ENCODE results near the gene POLR1H. TPM values are rescaled to one million over a fixed set of nuclear protein-coding genes. Genes with fewer than 3 reads are reported as not detected.

The POLR1H gene
- total RNA-seq, 2 experiments from 2014 or later, result 53.0 to 58.1 TPM

- TF ChIP-seq CTCF (IDR thresholded peaks at IDR 0.05), result no peak
- DNase-seq, result no peak
- POLR2A ChIA-PET, result no interaction called here
- no peak overlapping the region for H3K27ac Mint-ChIP-seq
- CTCF ChIA-PET, result interaction anchor here (2.0 to 4.7 kb wide), 2 partner anchors 12 to 39 kb away, joined by 7 to 28 read pairs; no protein-coding TSS in a partner anchor
- peaks cover 50% of the 10 kb centered on the region for H3K27me3 Mint-ChIP-seq
- intact Hi-C loops (cut with micrococcal nuclease), result no loop called here
- no peak for ATAC-seq
- H3K4me3 Mint-ChIP-seq, result no peak overlapping the region
- no peaks in the 10 kb centered on the region for H3K9me3 Mint-ChIP-seq
- H3K4me1 Mint-ChIP-seq (ENCODE audit: low read depth), result no peaks in the 10 kb centered on the region
- no peaks in the 10 kb centered on the region for H3K36me3 Mint-ChIP-seq (ENCODE audit: low read depth)
Measured at GRCh38 chr6:30091577-30092381, 30.7 kb downstream of the POLR1H start.

GRCh38 chr6:30092852-30093543 lies 31.9 kb downstream of the POLR1H start:
- Mint-ChIP-seq H3K4me3 (no peak overlapping the region), H3K27ac (no peak overlapping the region), H3K36me3 (ENCODE audit: low read depth) (no peaks in the 10 kb centered on the region), H3K9me3 (no peaks in the 10 kb centered on the region), H3K4me1 (ENCODE audit: low read depth) (peaks cover 5% of the 10 kb centered on the region), H3K27me3 (peaks cover 51% of the 10 kb centered on the region)
- DNase-seq (no peak), ATAC-seq (no peak)
- POLR2A ChIA-PET, result interaction anchor here (0.6 kb wide), 1 partner anchor 1343 kb away, joined by 3 read pairs; no protein-coding TSS in a partner anchor
- CTCF ChIA-PET, result interaction anchor here (1.1 to 4.7 kb wide), 2 partner anchors 11 to 38 kb away, joined by 3 to 28 read pairs; no protein-coding TSS in a partner anchor
- intact Hi-C loops (cut with micrococcal nuclease), result no loop called here
- TF ChIP-seq CTCF (IDR thresholded peaks at IDR 0.05), result no peak

GRCh38 chr6:30093951-30094661 lies 33.0 kb downstream of the POLR1H start:
- DNase-seq (no peak), ATAC-seq (no peak)
- Mint-ChIP-seq H3K9me3 (no peaks in the 10 kb centered on the region), H3K36me3 (ENCODE audit: low read depth) (no peaks in the 10 kb centered on the region), H3K4me1 (ENCODE audit: low read depth) (peaks cover 9% of the 10 kb centered on the region), H3K4me3 (no peak overlapping the region), H3K27me3 (peaks cover 54% of the 10 kb centered on the region), H3K27ac (no peak overlapping the region)
- intact Hi-C loops (cut with micrococcal nuclease), result no loop called here
- POLR2A ChIA-PET, result no interaction called here
- CTCF ChIA-PET, result interaction anchor here (0.5 to 4.7 kb wide), 5 partner anchors 9 to 291 kb away, joined by 3 to 28 read pairs (median 3); no protein-coding TSS in a partner anchor
- TF ChIP-seq CTCF (IDR thresholded peaks at IDR 0.05), result no peak

GRCh38 chr6:30096829-30097228 lies 35.8 kb downstream of the POLR1H start:
- intact Hi-C loops (cut with micrococcal nuclease), result no loop called here
- POLR2A ChIA-PET, result no interaction called here
- Mint-ChIP-seq H3K27ac (no peak overlapping the region), H3K4me1 (ENCODE audit: low read depth) (peaks cover 26% of the 10 kb centered on the region), H3K4me3 (no peak overlapping the region), H3K36me3 (ENCODE audit: low read depth) (no peaks in the 10 kb centered on the region), H3K27me3 (peaks cover 58% of the 10 kb centered on the region), H3K9me3 (no peaks in the 10 kb centered on the region)
- CTCF ChIA-PET, result interaction anchor here (1.2 to 3.2 kb wide), 2 partner anchors 34 to 314 kb away, joined by 3 to 18 read pairs; no protein-coding TSS in a partner anchor
- ATAC-seq, result no peak
- no peak for DNase-seq
- no peak for TF ChIP-seq CTCF (IDR thresholded peaks at IDR 0.05)

Measured in activated CD8-positive, alpha-beta T cell treated with anti-CD3 and anti-CD28 coated beads for 36 hours (primary cell).